K562 (cell line): ENCODE results near the gene ST7. TPM values are rescaled to one million over a fixed set of nuclear protein-coding genes. Genes with fewer than 3 reads are reported as not detected.
A peak's percentile ranks its signal among the peaks of the same experiment; 100 is the strongest.

Source experiments
- HES1 ChIP-seq: fragments of 450-650 bp; IDR thresholded peaks from 2 replicates; pipeline ENCODE4 v1.6.1; 2016; ENCODE audit warnings: low read depth, mild to moderate bottlenecking, moderate library complexity
- MAFG ChIP-seq: fragments of 450-650 bp; conservative IDR thresholded peaks from 2 replicates; pipeline ENCODE4 v1.6.1; 2016; ENCODE audit warnings: missing genetic modification characterization, missing compliant biosample characterization
- NEUROD1 ChIP-seq: fragments of 150-350 bp; IDR thresholded peaks from 2 replicates; pipeline ENCODE4 v1.6.1; 2014; ENCODE audit warnings: borderline replicate concordance, low read length, low read depth; ENCODE audit not compliant: partially characterized antibody
- PTTG1 ChIP-seq: fragments of 450-650 bp; IDR thresholded peaks from 2 replicates; pipeline ENCODE4 v1.6.1; 2016; ENCODE audit warnings: low read depth, mild to moderate bottlenecking, missing genetic modification characterization, missing compliant biosample characterization
- ZFP30 ChIP-seq: fragments of 250-450 bp; sonication (Bioruptor Pico); IDR thresholded peaks from 2 replicates; pipeline ENCODE4 v1.8.0; 2022; ENCODE audit warnings: moderate library complexity, mild to moderate bottlenecking, inconsistent platforms, borderline replicate concordance
- polyA plus RNA-seq, 8 experiments: library from polyadenylated mRNA; depleted of rRNA in 4 of 8; stranded (reverse) in 5 of 8; unstranded in 3 of 8; fragments of >200 nt; fragmentation: Nextera tagmentation in 2 of 8; fragmentation: Illumina TruSeq in 1 of 8; extraction: Ambion mirVana in 2 of 8; extraction: Trizol in 1 of 8; gene quantifications; 2 replicates each; pipeline versions ENCODE4 v1.2.1 to v1.2.3, GENCODE V29; 2011 to 2014; ENCODE audit warnings: inconsistent platforms in 1 of 8, missing spikeins in 1 of 8
- total RNA-seq, 7 experiments: library from RNA; depleted of rRNA in 6 of 7; stranded (reverse); fragments of >200 nt in 6 of 7; fragmentation: Illumina TruSeq in 2 of 7; extraction: Trizol in 2 of 7; gene quantifications; 2 replicates each; pipeline versions ENCODE4 v1.2.1 to v1.2.3, GENCODE V29; 2011 to 2021; ENCODE audit warnings: low replicate concordance in 1 of 7
- TF ChIP-seq, protein P1 (sequence below): fragments of 450-650 bp; formaldehyde crosslinking; IDR thresholded peaks from 2 replicates; pipeline ENCODE4 v1.4.0; 2020; ENCODE audit warnings: mild to moderate bottlenecking, mixed read lengths
- TF ChIP-seq, protein P2 (sequence below): sonication (generic); formaldehyde crosslinking; IDR thresholded peaks from 2 replicates; pipeline ENCODE4 v1.8.0; 2022; ENCODE audit warnings: mild to moderate bottlenecking, missing genetic modification reagents
- TF ChIP-seq, protein P3 (sequence below): fragments of 450-650 bp; IDR thresholded peaks from 2 replicates; pipeline ENCODE4 v1.7.0; 2016; ENCODE audit warnings: borderline replicate concordance

ST7 gene
- total and polyA plus RNA-seq, 9 of the 15 experiments (the other 6 are each of a cell fraction or from before 2014, with no cell fraction given) = 23.9 to 56.3 (median 36.9) TPM

DNA sequence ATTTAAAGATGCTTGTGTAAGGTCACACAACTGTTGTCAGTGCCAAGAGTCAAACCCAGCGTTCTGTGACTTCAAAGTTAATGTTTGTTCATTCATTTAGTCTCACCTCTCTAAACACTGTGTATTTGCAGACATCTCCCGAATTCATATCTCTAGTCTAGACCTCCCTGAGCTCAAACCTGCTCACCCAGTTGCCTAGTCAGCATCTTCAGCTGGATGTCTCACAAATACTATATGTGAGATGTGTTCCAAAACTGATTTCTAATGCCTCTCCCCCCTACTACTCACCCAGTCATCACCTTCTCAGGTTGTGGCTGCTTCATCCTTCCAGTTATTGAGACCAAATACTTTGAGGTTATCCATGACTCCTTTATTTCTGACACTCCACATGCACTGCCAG lies 91.4 kb downstream of the ST7 start (continued):
- TF ChIP-seq MAFG = peak; percentile 65
- TF ChIP-seq, protein P1, sequence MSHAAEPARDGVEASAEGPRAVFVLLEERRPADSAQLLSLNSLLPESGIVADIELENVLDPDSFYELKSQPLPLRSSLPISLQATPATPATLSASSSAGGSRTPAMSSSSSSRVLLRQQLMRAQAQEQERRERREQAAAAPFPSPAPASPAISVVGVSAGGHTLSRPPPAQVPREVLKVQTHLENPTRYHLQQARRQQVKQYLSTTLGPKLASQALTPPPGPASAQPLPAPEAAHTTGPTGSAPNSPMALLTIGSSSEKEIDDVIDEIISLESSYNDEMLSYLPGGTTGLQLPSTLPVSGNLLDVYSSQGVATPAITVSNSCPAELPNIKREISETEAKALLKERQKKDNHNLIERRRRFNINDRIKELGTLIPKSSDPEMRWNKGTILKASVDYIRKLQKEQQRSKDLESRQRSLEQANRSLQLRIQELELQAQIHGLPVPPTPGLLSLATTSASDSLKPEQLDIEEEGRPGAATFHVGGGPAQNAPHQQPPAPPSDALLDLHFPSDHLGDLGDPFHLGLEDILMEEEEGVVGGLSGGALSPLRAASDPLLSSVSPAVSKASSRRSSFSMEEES (CRISPR knock-in tag) = no peak
- no peak for TF ChIP-seq HES1
- TF ChIP-seq, protein P2, sequence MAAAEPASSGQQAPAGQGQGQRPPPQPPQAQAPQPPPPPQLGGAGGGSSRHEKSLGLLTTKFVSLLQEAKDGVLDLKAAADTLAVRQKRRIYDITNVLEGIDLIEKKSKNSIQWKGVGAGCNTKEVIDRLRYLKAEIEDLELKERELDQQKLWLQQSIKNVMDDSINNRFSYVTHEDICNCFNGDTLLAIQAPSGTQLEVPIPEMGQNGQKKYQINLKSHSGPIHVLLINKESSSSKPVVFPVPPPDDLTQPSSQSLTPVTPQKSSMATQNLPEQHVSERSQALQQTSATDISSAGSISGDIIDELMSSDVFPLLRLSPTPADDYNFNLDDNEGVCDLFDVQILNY (CRISPR knock-in tag) = no peak
- no peak for TF ChIP-seq ZFP30 (CRISPR knock-in tag)
- TF ChIP-seq NEUROD1 = no peak
- no peak for TF ChIP-seq PTTG1 (tag)
- TF ChIP-seq, protein P3, sequence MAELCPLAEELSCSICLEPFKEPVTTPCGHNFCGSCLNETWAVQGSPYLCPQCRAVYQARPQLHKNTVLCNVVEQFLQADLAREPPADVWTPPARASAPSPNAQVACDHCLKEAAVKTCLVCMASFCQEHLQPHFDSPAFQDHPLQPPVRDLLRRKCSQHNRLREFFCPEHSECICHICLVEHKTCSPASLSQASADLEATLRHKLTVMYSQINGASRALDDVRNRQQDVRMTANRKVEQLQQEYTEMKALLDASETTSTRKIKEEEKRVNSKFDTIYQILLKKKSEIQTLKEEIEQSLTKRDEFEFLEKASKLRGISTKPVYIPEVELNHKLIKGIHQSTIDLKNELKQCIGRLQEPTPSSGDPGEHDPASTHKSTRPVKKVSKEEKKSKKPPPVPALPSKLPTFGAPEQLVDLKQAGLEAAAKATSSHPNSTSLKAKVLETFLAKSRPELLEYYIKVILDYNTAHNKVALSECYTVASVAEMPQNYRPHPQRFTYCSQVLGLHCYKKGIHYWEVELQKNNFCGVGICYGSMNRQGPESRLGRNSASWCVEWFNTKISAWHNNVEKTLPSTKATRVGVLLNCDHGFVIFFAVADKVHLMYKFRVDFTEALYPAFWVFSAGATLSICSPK = no peak
